Measurements from ENCODE around the gene SMTNL2. TPM values are rescaled to one million over a fixed set of nuclear protein-coding genes. Genes with fewer than 3 reads are reported as not detected.

The SMTNL2 gene
- total and polyA plus RNA-seq, 9 of the 15 experiments (the other 6 are each of a cell fraction or from before 2014, with no cell fraction given), result not detected

DNA sequence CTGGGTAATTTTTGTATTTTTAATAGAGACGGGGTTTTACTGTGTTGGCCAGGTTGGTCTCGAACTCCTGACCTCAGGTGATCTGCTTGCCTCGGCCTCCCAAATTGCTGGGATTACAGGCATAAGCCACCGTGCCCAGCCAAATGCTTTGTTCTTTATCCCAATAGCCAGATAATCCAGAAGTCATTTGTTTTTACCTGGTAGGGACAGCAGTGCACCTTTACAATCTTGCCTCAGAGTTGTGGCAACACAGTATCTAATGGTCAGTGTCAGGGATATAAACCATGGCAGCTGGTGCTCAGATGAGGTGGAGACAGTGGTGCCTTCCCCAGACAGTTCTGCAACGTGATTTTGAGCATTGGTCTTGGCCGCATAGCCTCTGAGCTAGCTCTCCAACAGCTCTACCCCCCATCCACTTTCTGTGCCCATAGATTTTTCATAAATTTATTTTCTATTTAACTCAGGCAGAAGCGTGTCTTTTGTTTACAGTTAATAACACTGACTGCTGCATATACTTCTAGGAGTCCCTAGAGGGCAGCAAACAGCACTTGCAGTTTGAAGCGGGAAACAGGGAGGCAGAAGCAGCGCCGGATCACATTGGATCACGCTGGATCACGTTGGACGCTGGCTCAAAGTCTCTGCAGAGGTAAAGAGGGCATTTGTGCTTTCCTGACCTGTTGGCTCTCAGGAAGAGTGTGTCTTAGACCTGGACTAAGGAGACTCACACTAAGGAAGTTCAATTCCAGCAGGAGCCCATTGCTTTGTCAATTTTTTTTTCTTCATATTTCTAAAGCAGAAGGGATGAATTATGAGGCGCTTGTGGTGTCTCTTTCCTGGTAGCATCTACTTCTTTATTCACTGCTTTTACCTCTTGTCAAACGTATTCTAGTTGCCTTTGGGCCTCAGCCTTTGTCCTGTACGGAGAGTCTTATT is 18.9 kb upstream of the SMTNL2 start (continued):
- TF ChIP-seq, protein P1, sequence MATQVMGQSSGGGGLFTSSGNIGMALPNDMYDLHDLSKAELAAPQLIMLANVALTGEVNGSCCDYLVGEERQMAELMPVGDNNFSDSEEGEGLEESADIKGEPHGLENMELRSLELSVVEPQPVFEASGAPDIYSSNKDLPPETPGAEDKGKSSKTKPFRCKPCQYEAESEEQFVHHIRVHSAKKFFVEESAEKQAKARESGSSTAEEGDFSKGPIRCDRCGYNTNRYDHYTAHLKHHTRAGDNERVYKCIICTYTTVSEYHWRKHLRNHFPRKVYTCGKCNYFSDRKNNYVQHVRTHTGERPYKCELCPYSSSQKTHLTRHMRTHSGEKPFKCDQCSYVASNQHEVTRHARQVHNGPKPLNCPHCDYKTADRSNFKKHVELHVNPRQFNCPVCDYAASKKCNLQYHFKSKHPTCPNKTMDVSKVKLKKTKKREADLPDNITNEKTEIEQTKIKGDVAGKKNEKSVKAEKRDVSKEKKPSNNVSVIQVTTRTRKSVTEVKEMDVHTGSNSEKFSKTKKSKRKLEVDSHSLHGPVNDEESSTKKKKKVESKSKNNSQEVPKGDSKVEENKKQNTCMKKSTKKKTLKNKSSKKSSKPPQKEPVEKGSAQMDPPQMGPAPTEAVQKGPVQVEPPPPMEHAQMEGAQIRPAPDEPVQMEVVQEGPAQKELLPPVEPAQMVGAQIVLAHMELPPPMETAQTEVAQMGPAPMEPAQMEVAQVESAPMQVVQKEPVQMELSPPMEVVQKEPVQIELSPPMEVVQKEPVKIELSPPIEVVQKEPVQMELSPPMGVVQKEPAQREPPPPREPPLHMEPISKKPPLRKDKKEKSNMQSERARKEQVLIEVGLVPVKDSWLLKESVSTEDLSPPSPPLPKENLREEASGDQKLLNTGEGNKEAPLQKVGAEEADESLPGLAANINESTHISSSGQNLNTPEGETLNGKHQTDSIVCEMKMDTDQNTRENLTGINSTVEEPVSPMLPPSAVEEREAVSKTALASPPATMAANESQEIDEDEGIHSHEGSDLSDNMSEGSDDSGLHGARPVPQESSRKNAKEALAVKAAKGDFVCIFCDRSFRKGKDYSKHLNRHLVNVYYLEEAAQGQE (IDR thresholded peaks at IDR 0.05; ENCODE audit: borderline replicate concordance), result peak; percentile 37; the same call in 1 of the 2 replicates
- TF ChIP-seq, protein P1 (CRISPR knock-in tag; IDR thresholded peaks at IDR 0.05; ENCODE audit: low read depth), result no peak
- TF ChIP-seq CSDE1 (IDR thresholded peaks at IDR 0.05) (no peak), CAMTA2 (CRISPR knock-in tag; conservative IDR thresholded peaks at IDR 0.05) (no peak), TRIM24 (IDR thresholded peaks at IDR 0.05) (no peak), EZH2 (IDR thresholded peaks at IDR 0.05; ENCODE audit: borderline replicate concordance, low read depth, low read length) (no peak), TARDBP (IDR thresholded peaks at IDR 0.05) (no peak), NONO (IDR thresholded peaks at IDR 0.05; ENCODE audit: low read depth in 2 of 2, low read length in 1 of 2) (no peak), RFX5 (IDR thresholded peaks at IDR 0.05; ENCODE audit: low read depth, low read length) (no peak)
- TF ChIP-seq, protein P2, sequence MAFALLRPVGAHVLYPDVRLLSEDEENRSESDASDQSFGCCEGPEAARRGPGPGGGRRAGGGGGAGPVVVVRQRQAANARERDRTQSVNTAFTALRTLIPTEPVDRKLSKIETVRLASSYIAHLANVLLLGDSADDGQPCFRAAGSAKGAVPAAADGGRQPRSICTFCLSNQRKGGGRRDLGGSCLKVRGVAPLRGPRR (CRISPR knock-in tag; IDR thresholded peaks at IDR 0.05), result no peak
- TF ChIP-seq, protein P3, sequence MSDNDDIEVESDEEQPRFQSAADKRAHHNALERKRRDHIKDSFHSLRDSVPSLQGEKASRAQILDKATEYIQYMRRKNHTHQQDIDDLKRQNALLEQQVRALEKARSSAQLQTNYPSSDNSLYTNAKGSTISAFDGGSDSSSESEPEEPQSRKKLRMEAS (CRISPR knock-in tag; IDR thresholded peaks at IDR 0.05), result peak; percentile 70
- TF ChIP-seq, protein P4, sequence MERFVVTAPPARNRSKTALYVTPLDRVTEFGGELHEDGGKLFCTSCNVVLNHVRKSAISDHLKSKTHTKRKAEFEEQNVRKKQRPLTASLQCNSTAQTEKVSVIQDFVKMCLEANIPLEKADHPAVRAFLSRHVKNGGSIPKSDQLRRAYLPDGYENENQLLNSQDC (CRISPR knock-in tag; IDR thresholded peaks at IDR 0.05), result no peak
